Smooth muscle cell (in vitro differentiated cells): ENCODE measurements around the gene ARHGAP26. TPM values are rescaled to one million over a fixed set of nuclear protein-coding genes. Genes with fewer than 3 reads are reported as not detected.

ENCODE experiments used
- DNase-seq: peaks from one replicate; lab custom pipeline; 2025; ENCODE audit not compliant: unreplicated experiment; lab: John Stamatoyannopoulos, UW
- H2AFZ ChIP-seq: fragments of 200-600 bp; sonication (generic); 2 replicates; pipeline ENCODE4 v1.6.0; 2016; ENCODE audit warnings: antibody characterized with exemption, low read depth, mild to moderate bottlenecking
- H3F3A ChIP-seq: fragments of 200-600 bp; sonication (generic); 2 replicates; pipeline ENCODE4 v1.6.0; 2017; ENCODE audit warnings: antibody characterized with exemption, low read depth
- H3K27ac ChIP-seq: fragments of 200-600 bp; sonication (generic); 2 replicates; pipeline ENCODE4 v1.5.1; 2016; ENCODE audit warnings: low read depth, mild to moderate bottlenecking
- H3K27me3 ChIP-seq: fragments of 200-600 bp; sonication (generic); 2 replicates; pipeline ENCODE4 v1.6.1; 2016; ENCODE audit warnings: low read depth, mild to moderate bottlenecking
- H3K36me3 ChIP-seq: fragments of 200-600 bp; sonication (generic); 2 replicates; pipeline ENCODE4 v1.5.1; 2016; ENCODE audit warnings: low read depth
- H3K4me1 ChIP-seq: fragments of 200-600 bp; sonication (generic); 2 replicates; pipeline ENCODE4 v1.5.1; 2016; ENCODE audit warnings: low read depth
- H3K4me2 ChIP-seq: fragments of 200-600 bp; sonication (generic); 2 replicates; pipeline ENCODE4 v1.6.0; 2016; ENCODE audit warnings: mild to moderate bottlenecking
- H3K4me3 ChIP-seq: fragments of 200-600 bp; sonication (generic); 2 replicates; pipeline ENCODE4 v1.5.1; 2016; ENCODE audit warnings: mild to moderate bottlenecking
- H3K79me2 ChIP-seq: fragments of 200-600 bp; sonication (generic); 2 replicates; pipeline ENCODE4 v1.6.0; 2016; ENCODE audit warnings: low read depth, mild to moderate bottlenecking
- H3K9ac ChIP-seq: fragments of 200-600 bp; sonication (generic); 2 replicates; pipeline ENCODE4 v1.6.0; 2016; ENCODE audit warnings: low read depth
- H3K9me3 ChIP-seq: fragments of 200-600 bp; sonication (generic); replicated peaks from 2 replicates; pipeline ENCODE4 v1.5.1; 2016; ENCODE audit warnings: low read depth
- H4K20me1 ChIP-seq: fragments of 200-600 bp; sonication (generic); 2 replicates; pipeline ENCODE4 v1.6.0; 2016; ENCODE audit warnings: low read depth
- CTCF ChIP-seq: fragments of 200-600 bp; sonication (generic); IDR thresholded peaks from 2 replicates; pipeline ENCODE4 v1.5.1; 2017; ENCODE audit warnings: borderline replicate concordance, mild to moderate bottlenecking, antibody characterized with exemption; ENCODE audit not compliant: insufficient read depth, poor library complexity, severe bottlenecking
- WGBS: methylation state at CpG from one replicate; pipeline ENCODE4 v1.1.7; 2016; ENCODE audit warnings: low lambda C conversion rate; 5-methylcytosine and 5-hydroxymethylcytosine counted together
- polyA plus RNA-seq: library from polyadenylated mRNA; unstranded; fragments of >200 nt; fragmentation: Nextera tagmentation; extraction: Ambion mirVana; gene quantifications from 2 replicates; pipeline ENCODE4 v1.2.1, GENCODE V29; 2016
- total RNA-seq: library from RNA; depleted of rRNA; stranded (reverse); fragments of >200 nt; gene quantifications from 2 replicates; pipeline ENCODE4 v1.2.3, GENCODE V29; 2014

ARHGAP26 gene
- total and polyA plus RNA-seq, 2 experiments from 2014 or later = 2.2 to 5.1 TPM

- Histone ChIP-seq H3K27ac (no peak overlapping the region), H3F3A (no peaks in the 10 kb centered on the region), H3K4me1 (peaks cover 3% of the 10 kb centered on the region), H3K79me2 (no peaks in the 10 kb centered on the region), H3K4me2 (no peak overlapping the region), H3K9me3 (no peaks in the 10 kb centered on the region), H3K36me3 (no peaks in the 10 kb centered on the region), H3K9ac (no peak overlapping the region), H3K27me3 (no peaks in the 10 kb centered on the region), H4K20me1 (no peaks in the 10 kb centered on the region), H3K4me3 (no peak overlapping the region), H2AFZ (no peak overlapping the region)
- no peak for DNase-seq
- TF ChIP-seq CTCF = no peak
- WGBS = 95% methylated on average over 4 of the region's 4 CpGs
Observed at GRCh38 chr5:142722896-142723295, 47.3 kb upstream of the ARHGAP26 start.

DNA sequence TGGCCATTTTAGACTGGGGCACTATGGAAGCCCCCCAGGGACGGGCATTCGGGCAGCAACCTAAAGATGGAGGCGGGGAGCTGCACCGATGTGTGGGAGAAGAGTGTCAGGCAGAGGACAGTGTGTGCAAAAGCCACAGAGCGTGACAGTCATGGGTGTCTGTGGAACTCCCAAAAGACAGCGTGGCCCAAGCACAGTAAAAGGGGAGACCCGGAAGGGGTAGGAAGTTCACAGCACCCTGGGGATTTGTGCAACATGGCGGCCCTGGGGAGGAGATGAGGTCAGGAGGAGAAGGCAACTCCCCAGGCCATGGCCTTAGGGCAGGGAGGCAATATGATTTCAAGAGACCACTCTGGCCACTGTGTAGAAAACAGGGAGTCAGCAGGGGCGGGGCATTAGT lies 45.4 kb upstream of the ARHGAP26 start:
- no peaks in the 10 kb centered on the region for H3K36me3 ChIP-seq
- H3K79me2 ChIP-seq = no peaks in the 10 kb centered on the region
- 98% methylated on average over 9 of the region's 9 CpGs for WGBS
- H3K4me1 ChIP-seq = peaks cover 3% of the 10 kb centered on the region
- no peak overlapping the region for H3K4me2 ChIP-seq
- H3K27me3 ChIP-seq = no peaks in the 10 kb centered on the region
- no peaks in the 10 kb centered on the region for H4K20me1 ChIP-seq
- no peak overlapping the region for H2AFZ ChIP-seq
- DNase-seq = no peak
- no peak overlapping the region for H3K27ac ChIP-seq
- no peak for TF ChIP-seq CTCF
- no peaks in the 10 kb centered on the region for H3K9me3 ChIP-seq
- no peak overlapping the region for H3K9ac ChIP-seq
- H3F3A ChIP-seq = no peaks in the 10 kb centered on the region
- no peak overlapping the region for H3K4me3 ChIP-seq

GRCh38 chr5:142725231-142726187 lies 44.7 kb upstream of the ARHGAP26 start:
- Histone ChIP-seq H4K20me1 (no peaks in the 10 kb centered on the region), H3K27me3 (no peaks in the 10 kb centered on the region), H3K79me2 (no peaks in the 10 kb centered on the region), H3K36me3 (no peaks in the 10 kb centered on the region), H3F3A (no peaks in the 10 kb centered on the region), H3K9ac (peak overlapping the region; percentile 16), H3K4me2 (peak overlapping the region; percentile 40), H3K9me3 (no peaks in the 10 kb centered on the region), H3K4me1 (peaks cover 3% of the 10 kb centered on the region), H3K27ac (peak overlapping the region; percentile 76), H2AFZ (no peak overlapping the region), H3K4me3 (no peak overlapping the region)
- 93% methylated on average over 4 of the region's 4 CpGs for WGBS
- TF ChIP-seq CTCF = no peak
- DNase-seq = no peak
